PC-9 (cell line): ENCODE data around the gene KIF3C.

Experiments used
- EZH2 ChIP-seq: fragments of 200-600 bp; sonication (generic); IDR thresholded peaks from 2 replicates; pipeline ENCODE4 v1.8.0; 2017; ENCODE audit warnings: antibody characterized with exemption, low read depth
- TF ChIP-seq, protein P1 (sequence below): fragments of 200-600 bp; sonication (generic); conservative IDR thresholded peaks from 2 replicates; pipeline ENCODE4 v1.6.1; 2017; ENCODE audit warnings: mixed run types, antibody characterized with exemption, mild to moderate bottlenecking, moderate library complexity

DNA sequence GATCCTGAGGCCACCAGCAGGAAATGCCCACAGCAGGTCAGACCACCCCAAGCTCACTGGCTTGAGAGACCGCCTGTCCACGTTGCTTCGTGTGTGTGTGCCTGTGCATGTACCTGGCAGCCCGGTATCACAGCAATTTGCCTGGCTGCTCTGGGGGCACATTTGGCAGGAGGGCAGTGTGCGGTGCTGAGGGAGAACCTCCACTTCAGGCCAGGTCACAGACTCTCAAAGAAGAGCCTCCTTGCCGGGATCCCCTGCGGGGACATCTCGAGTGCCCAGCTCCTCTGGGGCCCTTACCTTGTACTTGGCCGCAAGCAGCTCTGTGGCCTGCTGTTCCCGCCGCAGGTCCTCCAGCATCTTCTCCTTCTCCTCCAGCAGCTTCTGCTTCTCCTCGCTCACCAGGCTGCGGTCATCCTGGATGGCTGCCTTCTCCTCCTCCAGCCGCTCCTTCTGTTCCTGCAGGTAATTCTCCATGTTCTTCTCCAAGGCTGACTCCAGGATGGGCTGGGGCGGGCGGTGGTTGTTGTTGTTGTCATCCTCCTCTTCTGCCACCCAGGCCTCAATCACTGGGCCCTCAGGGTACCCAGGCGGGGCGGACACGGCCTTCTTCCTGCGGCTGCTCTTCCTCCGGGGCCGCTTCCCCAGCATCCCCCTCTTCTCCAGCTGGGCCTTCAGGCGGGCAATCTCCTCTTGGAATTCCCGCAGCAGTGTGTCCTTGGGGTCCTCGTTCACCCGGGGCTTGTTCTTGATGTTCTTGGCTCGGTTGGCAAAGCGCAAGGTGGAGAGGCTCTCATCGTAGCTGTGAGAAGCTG, 2.0 kb downstream of the KIF3C start:
- TF ChIP-seq, protein P1, sequence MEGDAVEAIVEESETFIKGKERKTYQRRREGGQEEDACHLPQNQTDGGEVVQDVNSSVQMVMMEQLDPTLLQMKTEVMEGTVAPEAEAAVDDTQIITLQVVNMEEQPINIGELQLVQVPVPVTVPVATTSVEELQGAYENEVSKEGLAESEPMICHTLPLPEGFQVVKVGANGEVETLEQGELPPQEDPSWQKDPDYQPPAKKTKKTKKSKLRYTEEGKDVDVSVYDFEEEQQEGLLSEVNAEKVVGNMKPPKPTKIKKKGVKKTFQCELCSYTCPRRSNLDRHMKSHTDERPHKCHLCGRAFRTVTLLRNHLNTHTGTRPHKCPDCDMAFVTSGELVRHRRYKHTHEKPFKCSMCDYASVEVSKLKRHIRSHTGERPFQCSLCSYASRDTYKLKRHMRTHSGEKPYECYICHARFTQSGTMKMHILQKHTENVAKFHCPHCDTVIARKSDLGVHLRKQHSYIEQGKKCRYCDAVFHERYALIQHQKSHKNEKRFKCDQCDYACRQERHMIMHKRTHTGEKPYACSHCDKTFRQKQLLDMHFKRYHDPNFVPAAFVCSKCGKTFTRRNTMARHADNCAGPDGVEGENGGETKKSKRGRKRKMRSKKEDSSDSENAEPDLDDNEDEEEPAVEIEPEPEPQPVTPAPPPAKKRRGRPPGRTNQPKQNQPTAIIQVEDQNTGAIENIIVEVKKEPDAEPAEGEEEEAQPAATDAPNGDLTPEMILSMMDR: no peak
- TF ChIP-seq EZH2: no peak
